GM19438 (cell line): ENCODE data around the gene GSG1L.
"Not testable (repeated sequence)": the region's sequence is repeated elsewhere in the genome, so short reads cannot be mapped to it uniquely, and the experiment has no call there.

Source experiments
- ATAC-seq: cut with Tn5 transposase; IDR thresholded peaks from one replicate; pipeline ENCODE4 v1.9.1; 2021; ENCODE audit warnings: low read depth; ENCODE audit not compliant: unreplicated experiment

Gene GSG1L

DNA sequence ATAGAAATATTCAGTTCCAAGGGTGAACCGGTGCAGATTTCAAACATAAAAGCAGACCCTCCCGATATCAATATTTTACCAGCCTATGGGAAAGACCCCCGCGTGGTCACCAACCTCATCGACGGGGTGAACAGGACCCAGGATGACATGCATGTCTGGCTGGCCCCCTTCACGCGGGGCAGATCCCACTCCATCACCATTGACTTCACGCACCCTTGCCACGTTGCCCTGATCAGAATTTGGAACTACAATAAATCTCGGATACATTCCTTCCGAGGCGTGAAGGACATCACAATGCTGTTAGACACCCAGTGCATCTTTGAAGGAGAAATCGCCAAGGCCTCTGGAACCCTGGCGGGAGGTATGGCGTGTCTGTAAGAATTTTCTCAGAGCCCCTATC, 313.6 kb downstream of the GSG1L start:
- no peak for ATAC-seq

DNA sequence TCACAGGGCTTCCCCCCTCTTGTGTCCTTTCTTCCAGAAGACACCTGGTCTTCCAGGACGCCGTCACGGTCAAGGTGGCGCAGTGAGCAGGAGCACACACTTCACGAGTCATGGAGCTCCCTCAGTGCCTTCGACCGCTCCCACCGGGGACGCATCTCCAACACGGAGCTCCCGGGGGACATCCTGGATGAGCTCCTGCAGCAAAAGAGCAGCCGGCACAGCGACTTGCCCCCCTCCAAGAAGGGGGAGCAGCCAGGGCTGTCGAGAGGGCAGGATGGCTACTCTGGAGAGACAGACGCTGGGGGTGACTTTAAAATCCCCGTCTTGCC, 314.0 kb downstream of the GSG1L start:
- ATAC-seq = no peak

DNA sequence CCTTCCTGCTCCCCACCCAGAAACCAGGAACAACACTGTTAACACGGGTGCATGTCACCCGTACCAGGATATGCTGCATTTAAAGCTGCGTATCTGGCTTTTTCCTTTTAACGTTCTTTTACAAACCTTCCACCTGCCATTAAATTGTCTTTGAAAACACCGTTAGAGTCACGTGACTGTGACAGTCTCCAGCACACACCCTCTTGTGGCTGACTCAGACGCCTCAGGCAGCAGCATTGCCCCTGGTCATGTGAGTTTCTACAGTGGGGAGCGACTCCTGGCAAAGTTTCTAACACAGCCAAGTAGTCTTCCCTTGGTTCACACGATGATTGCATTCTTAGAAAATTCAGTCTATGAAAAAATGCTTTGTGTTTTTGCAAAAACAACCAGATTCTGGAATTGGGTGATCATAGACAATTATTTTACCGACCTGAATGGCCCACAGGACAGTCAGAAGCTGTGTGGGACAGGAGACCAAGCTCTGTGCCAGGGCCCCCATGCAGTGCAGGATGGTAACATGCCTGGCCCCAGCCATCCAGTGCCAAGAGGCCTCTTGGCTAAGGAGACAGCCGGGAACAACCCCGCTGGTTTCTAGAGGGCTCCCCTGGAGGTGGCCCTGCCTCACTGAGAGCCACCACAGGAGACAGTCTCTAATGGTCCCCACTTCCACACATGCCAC, 314.5 kb downstream of the GSG1L start:
- ATAC-seq = no peak

DNA sequence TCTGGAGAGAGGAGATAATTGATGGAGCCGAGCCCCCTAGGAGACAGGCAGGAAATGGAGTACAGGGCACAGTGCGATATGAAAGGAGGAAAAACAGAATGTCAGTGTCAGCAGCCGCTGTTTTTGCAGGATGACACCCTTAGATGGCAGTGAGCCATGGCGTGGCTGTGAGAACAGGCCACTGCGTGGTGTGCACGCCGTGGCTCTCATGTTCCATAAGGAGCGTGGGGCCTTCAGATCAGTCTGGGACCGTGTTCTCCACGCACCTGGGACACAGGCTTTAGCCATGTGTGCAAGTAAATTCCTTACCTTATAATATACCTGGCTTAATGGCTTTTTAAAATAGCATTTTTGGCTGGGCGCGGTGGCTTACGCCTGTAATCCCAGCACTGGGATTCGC, 315.6 kb downstream of the GSG1L start:
- no peak for ATAC-seq

DNA sequence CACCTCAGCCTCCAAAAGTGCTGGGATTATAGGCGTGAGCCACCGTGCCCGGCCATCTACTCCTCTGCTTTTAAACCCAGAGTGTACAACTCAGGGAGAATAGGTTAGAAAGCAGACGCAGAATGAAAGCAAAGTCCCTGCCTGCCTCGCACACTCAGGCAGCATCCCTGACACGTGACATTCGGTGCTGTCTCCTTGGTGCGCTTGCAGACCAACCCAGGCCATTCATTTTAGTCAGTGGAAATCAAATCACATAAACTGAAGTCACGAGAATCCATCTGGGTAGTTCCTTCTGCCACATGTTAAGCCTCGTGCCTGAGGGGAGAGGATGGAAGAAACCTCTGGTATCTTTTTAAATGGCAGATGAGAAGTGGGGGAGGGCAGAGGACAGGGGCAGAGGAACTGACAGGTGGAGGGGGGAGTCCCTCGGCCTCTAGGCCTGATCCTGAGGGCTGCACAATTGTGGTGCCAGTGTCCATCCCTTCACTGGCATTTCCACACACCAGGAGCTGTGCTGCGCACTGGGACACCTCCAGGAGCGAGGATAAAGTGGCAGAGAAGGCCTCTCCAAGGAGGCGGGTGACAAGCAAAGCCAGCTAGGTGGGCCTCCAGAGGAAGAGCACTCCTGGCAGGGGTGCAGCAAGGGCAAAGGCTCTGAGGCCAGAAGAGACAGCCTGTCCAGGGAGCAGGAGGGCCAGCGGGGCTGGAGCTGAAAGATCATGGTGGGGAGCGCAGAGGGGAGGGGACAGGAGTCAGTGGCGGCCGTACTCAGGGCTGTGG, 317.2 kb downstream of the GSG1L start:
- no peak for ATAC-seq

DNA sequence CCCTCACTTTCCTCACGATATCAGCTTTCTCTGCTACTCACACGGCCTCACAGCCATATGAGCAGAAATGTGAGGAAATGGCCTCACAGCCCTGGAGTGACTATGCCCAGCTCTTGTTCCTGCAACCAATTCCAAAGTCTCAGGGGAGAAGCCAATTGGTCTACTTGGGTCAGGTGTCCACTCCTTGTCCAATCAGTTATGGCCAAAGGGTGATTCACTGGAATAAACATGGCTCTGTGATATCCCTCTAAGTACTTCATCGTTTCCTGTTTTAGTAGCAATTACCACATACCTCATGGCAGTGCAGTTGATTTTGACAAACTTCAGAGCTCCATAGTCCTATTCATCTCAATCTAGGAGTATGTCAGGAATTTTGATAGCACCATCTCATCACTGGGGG, 318.2 kb downstream of the GSG1L start:
- ATAC-seq = no peak

DNA sequence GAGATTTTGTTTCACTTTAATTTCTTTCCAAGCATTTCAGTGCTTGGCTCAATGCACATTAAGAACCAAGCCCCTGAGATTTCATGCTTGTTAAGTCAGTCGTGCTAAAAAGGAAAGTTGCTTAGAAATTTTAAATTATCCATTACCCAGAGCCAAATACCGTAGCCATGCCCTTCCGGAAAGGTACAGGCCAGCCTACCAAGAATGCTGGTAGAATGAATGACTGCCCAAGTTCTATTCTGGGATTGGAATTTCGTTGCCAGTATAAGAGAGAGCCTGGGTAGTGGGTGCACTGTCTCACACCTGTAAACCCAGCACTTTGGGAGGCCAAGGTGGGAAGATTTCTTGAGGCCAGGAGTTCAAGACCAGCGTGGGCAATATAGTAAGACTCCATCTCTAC, 319.6 kb downstream of the GSG1L start:
- ATAC-seq = no peak

DNA sequence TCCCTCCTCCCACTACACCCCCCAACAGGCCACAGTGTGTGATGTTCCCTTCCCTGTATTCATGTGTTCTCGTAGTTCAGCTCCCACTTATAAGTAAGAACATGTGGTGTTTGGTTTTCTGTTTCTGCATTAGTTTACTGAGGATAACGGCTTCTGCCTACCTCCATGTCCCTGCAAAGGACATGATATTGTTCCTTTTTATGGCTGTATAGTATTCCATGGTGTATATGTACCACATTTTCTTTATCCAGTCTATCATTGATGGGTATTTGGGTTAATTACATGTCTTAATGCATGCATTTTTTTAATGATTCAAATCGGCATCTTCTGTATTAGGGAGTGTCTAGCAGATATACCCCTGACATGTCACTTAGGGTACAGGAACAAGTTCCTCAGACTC, 320.5 kb downstream of the GSG1L start:
- ATAC-seq = not testable (repeated sequence)

DNA sequence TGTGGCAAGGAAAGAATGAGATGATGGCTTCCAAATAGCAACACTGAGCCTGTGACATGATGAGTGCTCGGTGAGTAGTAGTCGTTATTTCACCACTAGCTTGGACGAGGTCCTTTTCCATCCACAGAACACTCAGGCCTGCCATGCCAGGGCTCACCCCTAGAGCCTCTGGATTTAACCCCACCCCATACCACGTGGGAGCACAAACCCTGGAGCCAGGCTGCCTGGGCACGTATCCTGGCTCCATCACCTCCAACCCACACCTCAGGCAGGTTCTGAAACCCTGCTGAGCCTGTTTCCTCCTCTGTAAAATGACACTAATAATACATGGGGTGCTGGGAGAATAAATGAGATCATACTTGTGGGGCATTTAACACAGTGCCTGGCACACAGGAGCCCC, 321.2 kb downstream of the GSG1L start:
- no peak for ATAC-seq

DNA sequence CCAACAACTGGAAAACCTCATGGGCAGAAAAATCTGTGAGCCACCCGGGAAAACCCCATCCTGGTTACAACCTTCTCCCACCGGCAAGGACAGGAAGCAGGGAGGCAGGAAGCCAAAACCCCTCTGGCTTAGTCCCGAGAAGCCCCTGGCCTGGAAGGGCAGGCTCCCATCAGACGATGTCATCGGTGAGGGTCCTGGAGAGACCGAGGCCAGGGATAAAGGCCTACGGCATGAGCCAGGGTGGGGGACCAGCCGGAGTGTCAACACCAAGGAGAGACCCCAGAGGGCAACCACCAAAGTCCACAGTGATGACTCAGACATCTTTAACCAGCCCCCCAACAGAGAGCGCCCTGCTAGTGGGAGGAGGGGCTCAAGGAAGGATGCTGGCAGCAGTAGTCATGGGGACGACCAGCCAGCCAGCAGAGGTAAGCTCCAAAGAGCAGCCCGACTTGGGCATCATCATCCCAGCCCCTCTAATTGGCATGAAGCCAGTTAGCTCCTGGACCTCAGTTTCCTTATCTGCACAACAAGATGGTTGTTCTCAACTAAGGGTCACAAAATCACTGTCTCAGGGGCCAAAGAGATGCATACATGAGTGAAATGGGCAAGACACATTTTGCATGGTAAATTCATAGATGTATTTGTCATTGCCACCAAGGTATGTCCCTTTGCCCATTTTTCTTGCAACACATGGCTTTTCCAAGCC, 322.9 kb downstream of the GSG1L start:
- ATAC-seq = no peak

DNA sequence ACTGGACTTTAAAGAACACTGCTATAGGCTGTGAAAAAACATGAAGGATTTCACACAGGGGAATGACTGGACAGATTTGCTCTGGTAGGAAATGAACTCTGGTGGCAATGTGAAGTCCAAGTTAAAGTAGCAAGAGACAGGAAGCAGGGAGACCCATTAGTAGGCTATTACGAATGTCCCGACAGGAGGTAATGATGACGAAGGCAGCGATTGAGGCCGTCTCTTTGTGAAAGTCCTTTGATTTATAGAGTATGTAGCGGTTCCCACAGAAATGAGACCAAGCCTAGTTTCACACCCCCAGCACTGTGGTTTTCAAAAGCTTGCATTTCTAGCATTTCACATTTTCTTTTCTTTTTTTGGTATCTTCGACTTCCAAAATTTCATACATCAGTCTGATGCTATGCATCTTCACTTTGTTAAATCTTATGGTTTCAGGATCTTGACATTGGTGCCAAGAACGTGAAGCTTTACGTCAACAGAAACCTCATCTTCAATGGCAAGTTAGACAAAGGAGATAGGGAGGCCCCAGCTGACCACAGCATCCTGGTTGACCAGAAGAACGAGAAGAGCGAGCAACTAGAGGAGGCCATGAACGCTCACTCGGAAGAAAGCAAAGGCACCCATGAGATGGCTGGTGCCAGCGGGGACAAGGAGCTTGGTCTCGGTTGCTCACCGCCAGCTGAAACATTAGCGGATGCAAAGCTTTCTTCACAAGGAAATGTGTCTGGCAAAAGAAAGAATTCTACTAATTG, 323.7 kb downstream of the GSG1L start:
- ATAC-seq = no peak

DNA sequence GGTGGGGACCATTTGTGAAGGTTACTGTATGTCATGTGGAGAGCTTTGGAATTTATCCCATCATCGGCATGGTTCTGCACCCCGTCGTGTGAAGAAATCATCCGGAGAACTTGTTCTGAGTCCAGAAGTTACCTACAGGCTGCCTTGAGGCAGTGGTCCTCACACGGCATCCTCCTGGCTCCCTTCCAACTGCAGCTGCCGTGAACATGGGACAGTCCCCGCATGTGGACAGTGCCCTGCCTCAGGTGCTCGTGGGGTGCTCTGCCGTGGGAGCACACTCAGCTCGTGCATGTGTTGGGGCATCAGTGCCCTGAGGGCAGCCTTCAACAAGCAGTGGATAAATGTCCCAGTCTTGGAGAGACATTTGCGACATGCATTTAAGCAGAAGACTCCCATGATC, 324.9 kb downstream of the GSG1L start:
- no peak for ATAC-seq
